GM12801 (cell line): ENCODE results near the gene MORN2.

ENCODE experiments used
- CTCF ChIP-seq: IDR thresholded peaks from one replicate; pipeline ENCODE4 v1.5.1; 2011; ENCODE audit warnings: control low read depth; ENCODE audit not compliant: insufficient read length; ENCODE audit errors: extremely low read depth

The MORN2 gene

GRCh38 chr2:38850045-38850444 is 25.7 kb upstream of the MORN2 start:
- TF ChIP-seq CTCF: no peak

- no peak for TF ChIP-seq CTCF
These were observed 19.6 kb upstream of the MORN2 start for GRCh38 chr2:38856165-38856564.

GRCh38 chr2:38862476-38862875 is 13.3 kb upstream of the MORN2 start:
- TF ChIP-seq CTCF: no peak

- TF ChIP-seq CTCF: no peak
These were observed 12.6 kb upstream of the MORN2 start for GRCh38 chr2:38863061-38863695.

- no peak for TF ChIP-seq CTCF
These were observed 8.9 kb upstream of the MORN2 start for GRCh38 chr2:38866773-38867443.

DNA sequence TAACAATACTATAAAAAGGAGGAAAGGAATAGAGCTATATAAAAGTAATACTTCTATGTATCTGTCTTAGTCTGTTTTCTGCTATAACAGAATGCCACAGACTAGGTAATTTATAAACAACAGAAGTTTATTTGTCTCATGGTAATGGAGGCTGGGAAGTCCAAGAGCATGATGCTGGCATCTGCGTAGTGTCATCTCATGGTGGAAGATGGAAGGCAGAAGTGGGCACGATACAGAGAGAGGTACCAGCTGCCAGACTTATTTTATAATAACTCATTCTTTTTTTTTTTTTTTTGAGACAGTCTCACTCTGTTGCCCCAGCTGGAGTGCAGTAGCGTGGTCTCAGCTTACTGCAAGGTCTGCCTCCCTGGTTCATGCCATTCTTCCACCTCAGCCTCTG is 4.3 kb upstream of the MORN2 start:
- TF ChIP-seq CTCF: no peak

DNA sequence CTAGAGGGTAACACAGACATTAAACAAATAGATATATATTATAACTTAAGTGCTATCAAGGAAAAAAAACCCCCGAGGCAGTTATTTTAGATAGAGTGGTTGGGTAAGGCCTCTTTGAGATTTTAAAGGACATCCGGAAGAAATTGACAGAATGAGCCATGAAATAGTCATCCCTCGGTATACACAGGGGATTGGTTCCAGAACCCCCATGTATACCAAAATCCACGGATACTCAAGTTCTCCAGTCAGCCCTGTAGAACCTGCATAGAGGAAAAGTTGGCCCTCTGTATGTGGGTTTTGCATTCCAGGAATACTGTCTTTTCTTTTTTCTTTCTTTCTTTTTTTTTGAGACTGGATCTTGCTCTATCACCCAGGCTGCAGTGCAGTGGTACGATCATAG is 2.0 kb upstream of the MORN2 start:
- no peak for TF ChIP-seq CTCF
